Measurements from ENCODE around the gene LRRFIP1. TPM values are rescaled to one million over a fixed set of nuclear protein-coding genes. Genes with fewer than 3 reads are reported as not detected.

Gene LRRFIP1
- total RNA-seq, 1 donor from 2014 or later: 216 TPM

DNA sequence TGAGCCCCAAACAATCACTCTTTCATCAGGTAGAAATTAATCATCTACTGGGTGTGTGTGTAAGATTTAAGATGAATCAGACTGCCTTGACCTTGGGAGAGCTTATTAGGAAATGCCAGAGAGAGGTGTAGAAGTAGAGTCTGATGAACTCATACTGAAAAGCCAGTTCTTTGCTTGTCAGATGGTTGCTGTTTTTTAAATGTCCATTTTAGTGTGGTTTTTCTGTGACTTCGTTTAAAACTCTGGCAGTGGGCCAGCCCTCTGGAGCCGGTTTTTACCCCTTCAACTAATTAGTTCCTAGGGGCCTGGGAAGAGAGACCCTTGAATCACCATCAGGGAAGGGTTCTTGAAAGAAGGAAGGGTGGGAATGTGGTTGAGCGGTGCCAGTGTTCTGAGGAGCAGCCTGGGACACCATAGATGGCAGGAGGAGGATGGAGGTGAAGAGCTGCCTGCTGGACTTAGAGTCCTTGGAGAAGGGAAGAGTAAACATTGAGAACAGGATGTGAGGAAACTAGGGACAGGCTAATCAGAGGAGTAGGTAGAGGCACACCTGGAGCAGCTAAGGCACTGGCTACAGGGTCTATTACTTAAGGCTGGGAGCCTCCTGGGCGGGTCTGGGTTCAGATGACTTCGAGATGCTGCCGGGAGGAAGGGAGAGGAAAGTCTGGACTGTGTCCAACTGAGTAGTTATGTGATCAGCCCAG lies 66.1 kb downstream of the LRRFIP1 start:
- H3K27me3 Mint-ChIP-seq: no peaks in the 10 kb centered on the region
- peak; percentile 78 for DNase-seq

DNA sequence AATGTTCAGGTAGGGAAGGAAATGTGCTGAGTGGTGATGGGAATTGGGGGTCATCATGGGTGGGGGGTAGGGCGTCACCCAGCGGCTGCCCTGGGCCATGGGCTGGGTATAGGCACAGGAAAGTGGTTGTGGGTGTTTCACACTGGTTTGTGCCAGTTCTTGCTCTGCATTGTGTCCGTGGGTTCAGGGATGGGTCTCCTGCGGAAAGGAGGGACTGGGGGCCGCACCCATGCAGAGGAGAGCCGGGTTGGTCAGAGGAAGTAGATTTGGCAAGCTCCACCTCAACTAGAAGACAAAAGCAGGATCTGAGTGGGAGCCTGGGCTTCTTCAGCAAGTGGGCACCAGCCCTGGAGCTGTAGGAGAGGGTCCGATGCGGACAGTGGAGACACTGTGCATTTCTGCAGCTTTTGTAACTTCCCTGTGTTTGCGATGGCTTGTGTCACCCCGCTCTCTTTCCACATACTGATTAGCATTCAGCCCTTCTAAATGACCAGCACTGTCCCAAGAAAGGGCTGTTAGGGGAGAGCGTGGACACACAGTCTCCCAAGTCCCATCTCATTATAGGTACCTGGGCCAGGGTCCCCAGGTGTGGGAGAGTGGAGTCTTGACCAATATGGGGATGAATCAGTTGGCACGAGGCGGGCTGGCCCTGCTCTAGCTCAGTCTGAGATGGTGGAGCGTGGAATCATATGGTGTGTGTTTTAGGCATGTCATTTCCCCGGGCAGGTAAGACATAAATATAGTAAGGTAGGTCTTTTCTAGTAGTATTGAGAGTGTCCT lies 67.2 kb downstream of the LRRFIP1 start:
- Mint-ChIP-seq H3K9me3 (no peaks in the 10 kb centered on the region), H3K4me3 (peak overlapping the region; percentile 99), H3K27me3 (no peaks in the 10 kb centered on the region), H3K27ac (peak overlapping the region; percentile 99), H3K36me3 (ENCODE audit: low read depth) (peaks cover 29% of the 10 kb centered on the region), H3K4me1 (peaks cover 63% of the 10 kb centered on the region)
- intact Hi-C loops (cut with micrococcal nuclease): loop anchor here (5.0 to 10.0 kb wide), 4 partner anchors 303 to 1150 kb away; partner anchors contain the start of genes ASB1 and SCLY
- DNase-seq: peak; percentile 84

More for the DNA sequence above, 66.1 kb downstream of the LRRFIP1 start:
- peak overlapping the region; percentile 99 for H3K27ac Mint-ChIP-seq
- H3K4me1 Mint-ChIP-seq: peaks cover 67% of the 10 kb centered on the region
- intact Hi-C loops (cut with micrococcal nuclease): loop anchor here (1.0 to 10.0 kb wide), 5 partner anchors 20 to 1149 kb away; partner anchors contain the start of gene ASB1
- no peaks in the 10 kb centered on the region for H3K9me3 Mint-ChIP-seq
- H3K36me3 Mint-ChIP-seq (ENCODE audit: low read depth): peaks cover 24% of the 10 kb centered on the region
- H3K4me3 Mint-ChIP-seq: peak overlapping the region; percentile 99

DNA sequence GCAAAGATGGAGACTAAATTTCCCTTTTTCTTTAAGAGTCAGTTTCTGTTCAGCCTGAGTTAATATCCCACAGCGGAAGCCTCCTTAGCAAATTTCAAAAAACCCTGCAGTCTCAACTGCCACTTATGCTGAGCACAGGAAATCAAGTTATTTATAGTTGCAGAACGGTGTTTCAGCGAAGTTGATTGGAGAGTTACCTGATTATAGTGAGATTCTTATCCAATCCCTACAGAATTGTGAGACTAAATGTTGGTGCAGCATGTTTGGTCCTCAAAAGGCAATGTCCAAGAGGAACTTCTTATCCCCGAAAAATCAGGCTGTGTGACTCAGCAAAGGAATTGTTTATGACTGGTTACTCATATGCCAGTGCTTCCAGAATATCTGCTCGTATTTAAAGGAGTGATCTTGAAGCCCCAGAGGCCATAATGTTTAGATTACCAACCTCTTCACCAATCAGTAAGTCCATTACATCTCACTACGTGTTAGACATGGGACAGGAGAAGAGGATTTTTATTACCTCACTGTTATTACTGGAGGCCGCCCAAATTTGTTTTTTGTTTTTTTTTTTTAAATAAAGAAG lies 67.9 kb downstream of the LRRFIP1 start:
- H3K4me1 Mint-ChIP-seq: peaks cover 64% of the 10 kb centered on the region
- peak overlapping the region; percentile 99 for H3K4me3 Mint-ChIP-seq
- H3K27ac Mint-ChIP-seq: peak overlapping the region; percentile 99
- peak; percentile 87 for DNase-seq
- peaks cover 29% of the 10 kb centered on the region for H3K36me3 Mint-ChIP-seq (ENCODE audit: low read depth)
- H3K9me3 Mint-ChIP-seq: no peaks in the 10 kb centered on the region
- no peaks in the 10 kb centered on the region for H3K27me3 Mint-ChIP-seq
- intact Hi-C loops (cut with micrococcal nuclease): loop anchor here (5.0 to 10.0 kb wide), 3 partner anchors 367 to 1150 kb away; partner anchors contain the start of genes ASB1 and SCLY

DNA sequence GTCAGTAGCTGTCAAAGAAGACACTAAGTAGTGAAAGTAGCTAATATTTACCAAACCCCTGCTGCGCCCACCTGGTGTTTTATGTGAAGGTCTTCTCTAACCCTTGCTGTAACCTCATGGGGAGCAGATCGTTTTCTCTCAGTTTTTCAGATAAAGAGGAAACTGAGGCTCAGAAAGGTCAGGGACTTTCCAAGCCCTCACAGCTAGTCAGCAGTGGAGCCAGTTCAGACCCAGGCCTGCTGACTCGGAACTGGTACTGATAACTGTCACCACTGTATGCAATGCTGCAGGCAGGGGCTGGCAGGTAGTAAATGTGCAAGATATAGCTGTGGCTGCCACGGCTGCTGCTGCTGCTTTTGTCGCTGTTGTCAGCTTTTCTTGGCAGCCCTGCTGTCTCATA lies 69.1 kb downstream of the LRRFIP1 start:
- DNase-seq: peak; percentile 84

GRCh38 chr2:237697586-237698357 lies 70.4 kb downstream of the LRRFIP1 start:
- peak; percentile 79 for DNase-seq

More for the DNA sequence above, 69.1 kb downstream of the LRRFIP1 start:
- peak overlapping the region; percentile 99 for H3K27ac Mint-ChIP-seq
- no peaks in the 10 kb centered on the region for H3K27me3 Mint-ChIP-seq
- peaks cover 31% of the 10 kb centered on the region for H3K36me3 Mint-ChIP-seq (ENCODE audit: low read depth)
- H3K9me3 Mint-ChIP-seq: no peaks in the 10 kb centered on the region
- intact Hi-C loops (cut with micrococcal nuclease): loop anchor here (5.0 to 10.0 kb wide), 3 partner anchors 366 to 1152 kb away; partner anchors contain the start of genes ASB1 and SCLY
- H3K4me3 Mint-ChIP-seq: peak overlapping the region; percentile 99
- peaks cover 72% of the 10 kb centered on the region for H3K4me1 Mint-ChIP-seq

GRCh38 chr2:237698358-237698694 lies 70.9 kb downstream of the LRRFIP1 start:
- H3K4me1 Mint-ChIP-seq: peaks cover 85% of the 10 kb centered on the region

More at GRCh38 chr2:237697586-237698357, 70.4 kb downstream of the LRRFIP1 start:
- no peaks in the 10 kb centered on the region for H3K9me3 Mint-ChIP-seq
- no peaks in the 10 kb centered on the region for H3K27me3 Mint-ChIP-seq
- peaks cover 37% of the 10 kb centered on the region for H3K36me3 Mint-ChIP-seq (ENCODE audit: low read depth)
- H3K4me1 Mint-ChIP-seq: peaks cover 82% of the 10 kb centered on the region
- intact Hi-C loops (cut with micrococcal nuclease): loop anchor here (5.0 to 10.0 kb wide), 3 partner anchors 365 to 1153 kb away; partner anchors contain the start of genes ASB1 and SCLY
- peak overlapping the region; percentile 99 for H3K4me3 Mint-ChIP-seq
- peak overlapping the region; percentile 99 for H3K27ac Mint-ChIP-seq

DNA sequence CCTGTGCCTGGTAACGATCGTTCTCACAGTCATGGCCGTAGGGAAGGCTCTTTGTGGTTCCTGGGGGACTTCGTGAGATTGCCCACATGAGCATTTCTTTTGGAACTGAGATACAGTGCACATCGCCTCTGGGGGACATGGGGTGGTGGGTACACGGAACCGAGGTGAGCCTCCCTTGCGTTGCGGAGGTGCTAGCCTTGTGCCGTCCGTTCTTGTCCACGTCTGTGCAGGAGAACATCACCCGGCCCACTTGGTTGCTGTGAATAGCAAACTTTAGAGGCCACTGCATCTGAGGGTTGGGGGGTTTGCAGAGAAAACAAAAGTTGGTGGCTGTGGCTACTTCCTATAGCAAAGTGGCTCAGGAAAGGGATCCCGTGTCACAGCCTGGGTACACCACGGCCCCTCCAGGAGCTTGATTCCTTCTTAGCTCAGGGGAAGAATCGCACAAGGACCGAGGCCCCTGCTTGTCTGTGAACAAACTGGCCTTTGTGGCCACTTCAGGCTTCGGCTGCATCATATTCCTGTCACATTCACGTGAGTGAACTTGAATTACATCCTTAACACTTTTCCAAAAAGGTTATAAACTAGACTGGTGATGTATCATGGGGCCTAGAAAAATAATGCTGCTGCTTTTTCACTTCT lies 72.6 kb downstream of the LRRFIP1 start:
- intact Hi-C loops (cut with micrococcal nuclease): loop anchor here (1.0 to 10.0 kb wide), 9 partner anchors 8 to 1155 kb away; partner anchors contain the start of genes ASB1, PER2 and SCLY
- Mint-ChIP-seq H3K9me3 (no peaks in the 10 kb centered on the region), H3K4me3 (peak overlapping the region; percentile 87), H3K27me3 (no peaks in the 10 kb centered on the region), H3K27ac (peak overlapping the region; percentile 99), H3K4me1 (peaks cover 85% of the 10 kb centered on the region), H3K36me3 (ENCODE audit: low read depth) (peaks cover 36% of the 10 kb centered on the region)
- DNase-seq: no peak

More at GRCh38 chr2:237698358-237698694, 70.9 kb downstream of the LRRFIP1 start:
- Mint-ChIP-seq H3K9me3 (no peaks in the 10 kb centered on the region), H3K36me3 (ENCODE audit: low read depth) (peaks cover 37% of the 10 kb centered on the region), H3K27me3 (no peaks in the 10 kb centered on the region), H3K4me3 (peak overlapping the region; percentile 99), H3K27ac (peak overlapping the region; percentile 99)
- intact Hi-C loops (cut with micrococcal nuclease): loop anchor here (5.0 to 10.0 kb wide), 3 partner anchors 364 to 1154 kb away; partner anchors contain the start of genes ASB1 and SCLY
- DNase-seq: no peak

DNA sequence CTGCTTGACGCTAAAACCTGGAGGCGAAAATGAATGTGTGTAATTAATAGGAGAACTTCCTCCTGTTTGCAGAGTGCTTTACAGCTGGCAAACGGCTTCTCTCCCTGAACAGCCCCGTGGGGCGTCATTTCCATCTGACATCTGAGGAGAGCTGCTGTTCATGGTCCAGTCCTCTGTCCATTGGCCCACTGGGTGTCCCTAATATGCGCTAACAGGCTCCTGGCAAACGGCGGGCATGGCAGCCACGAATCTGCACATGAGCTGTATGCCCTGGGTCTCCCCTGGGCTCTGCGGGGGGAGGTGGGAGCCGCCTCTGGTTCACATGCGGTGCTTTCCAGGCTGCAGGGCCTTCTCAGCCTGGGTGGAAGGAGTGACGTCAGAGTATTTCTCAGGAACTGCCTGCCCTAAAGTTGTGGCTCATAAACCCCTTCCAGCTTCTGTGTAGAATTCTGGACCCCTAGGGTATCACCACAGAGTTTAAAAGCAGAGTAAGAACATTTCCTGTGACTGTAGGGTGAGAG lies 73.2 kb downstream of the LRRFIP1 start:
- DNase-seq: peak; percentile 93
- Mint-ChIP-seq H3K4me3 (peak overlapping the region; percentile 87), H3K36me3 (ENCODE audit: low read depth) (peaks cover 36% of the 10 kb centered on the region), H3K9me3 (no peaks in the 10 kb centered on the region), H3K4me1 (peaks cover 84% of the 10 kb centered on the region), H3K27me3 (no peaks in the 10 kb centered on the region), H3K27ac (peak overlapping the region; percentile 99)
- intact Hi-C loops (cut with micrococcal nuclease): loop anchor here (1.0 to 5.0 kb wide), 6 partner anchors 8 to 587 kb away; partner anchors contain the start of gene PER2

GRCh38 chr2:237701033-237701858 lies 73.9 kb downstream of the LRRFIP1 start:
- intact Hi-C loops (cut with micrococcal nuclease): loop anchor here (2.0 to 5.0 kb wide), 3 partner anchors 14 to 586 kb away; partner anchors contain the start of gene PER2
- Mint-ChIP-seq H3K36me3 (ENCODE audit: low read depth) (peaks cover 35% of the 10 kb centered on the region), H3K27ac (peak overlapping the region; percentile 99), H3K4me3 (peak overlapping the region; percentile 87), H3K4me1 (peaks cover 80% of the 10 kb centered on the region), H3K9me3 (no peaks in the 10 kb centered on the region), H3K27me3 (no peaks in the 10 kb centered on the region)
- no peak for DNase-seq

DNA sequence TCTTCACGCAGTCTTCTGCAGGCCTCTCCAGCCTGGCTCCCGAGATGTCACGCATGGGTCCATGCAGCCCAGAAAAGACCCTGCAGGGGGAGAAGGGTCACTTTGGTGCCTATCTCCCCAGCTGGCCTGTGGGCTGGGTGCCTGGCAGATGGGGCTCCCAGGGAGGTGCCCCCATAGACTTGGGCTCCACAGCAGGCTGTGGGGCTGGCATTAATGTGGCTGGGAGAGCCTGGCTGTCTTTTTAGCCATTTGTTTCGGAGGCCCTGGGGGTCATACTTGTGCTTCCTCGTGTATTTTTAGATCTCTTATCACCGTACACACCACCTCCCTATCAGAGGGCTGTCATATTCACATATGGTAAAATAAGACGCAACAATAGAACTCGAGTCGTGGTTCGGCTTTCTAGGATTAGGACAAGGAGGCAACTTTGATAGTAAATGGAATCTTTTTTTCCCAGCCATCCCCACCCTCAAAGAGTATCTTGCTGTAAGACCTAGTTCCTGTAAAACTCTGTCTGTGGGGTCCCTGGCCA lies 74.5 kb downstream of the LRRFIP1 start:
- Mint-ChIP-seq H3K4me1 (peaks cover 80% of the 10 kb centered on the region), H3K27me3 (no peaks in the 10 kb centered on the region), H3K36me3 (ENCODE audit: low read depth) (peaks cover 37% of the 10 kb centered on the region), H3K4me3 (peak overlapping the region; percentile 87), H3K9me3 (no peaks in the 10 kb centered on the region), H3K27ac (peak overlapping the region; percentile 99)
- no peak for DNase-seq
- intact Hi-C loops (cut with micrococcal nuclease): loop anchor here (2.0 to 5.0 kb wide), 3 partner anchors 15 to 585 kb away; partner anchors contain the start of gene PER2
